NCI-H2029 treated with DMSO at 0.1 percent for 48 hours (cell line): Measurements from ENCODE around the gene MZB1.

Experiments
- DNase-seq: peaks from one replicate; lab custom pipeline; 2025; lab: John Stamatoyannopoulos, UW

MZB1 gene, protein sequence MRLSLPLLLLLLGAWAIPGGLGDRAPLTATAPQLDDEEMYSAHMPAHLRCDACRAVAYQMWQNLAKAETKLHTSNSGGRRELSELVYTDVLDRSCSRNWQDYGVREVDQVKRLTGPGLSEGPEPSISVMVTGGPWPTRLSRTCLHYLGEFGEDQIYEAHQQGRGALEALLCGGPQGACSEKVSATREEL

DNA sequence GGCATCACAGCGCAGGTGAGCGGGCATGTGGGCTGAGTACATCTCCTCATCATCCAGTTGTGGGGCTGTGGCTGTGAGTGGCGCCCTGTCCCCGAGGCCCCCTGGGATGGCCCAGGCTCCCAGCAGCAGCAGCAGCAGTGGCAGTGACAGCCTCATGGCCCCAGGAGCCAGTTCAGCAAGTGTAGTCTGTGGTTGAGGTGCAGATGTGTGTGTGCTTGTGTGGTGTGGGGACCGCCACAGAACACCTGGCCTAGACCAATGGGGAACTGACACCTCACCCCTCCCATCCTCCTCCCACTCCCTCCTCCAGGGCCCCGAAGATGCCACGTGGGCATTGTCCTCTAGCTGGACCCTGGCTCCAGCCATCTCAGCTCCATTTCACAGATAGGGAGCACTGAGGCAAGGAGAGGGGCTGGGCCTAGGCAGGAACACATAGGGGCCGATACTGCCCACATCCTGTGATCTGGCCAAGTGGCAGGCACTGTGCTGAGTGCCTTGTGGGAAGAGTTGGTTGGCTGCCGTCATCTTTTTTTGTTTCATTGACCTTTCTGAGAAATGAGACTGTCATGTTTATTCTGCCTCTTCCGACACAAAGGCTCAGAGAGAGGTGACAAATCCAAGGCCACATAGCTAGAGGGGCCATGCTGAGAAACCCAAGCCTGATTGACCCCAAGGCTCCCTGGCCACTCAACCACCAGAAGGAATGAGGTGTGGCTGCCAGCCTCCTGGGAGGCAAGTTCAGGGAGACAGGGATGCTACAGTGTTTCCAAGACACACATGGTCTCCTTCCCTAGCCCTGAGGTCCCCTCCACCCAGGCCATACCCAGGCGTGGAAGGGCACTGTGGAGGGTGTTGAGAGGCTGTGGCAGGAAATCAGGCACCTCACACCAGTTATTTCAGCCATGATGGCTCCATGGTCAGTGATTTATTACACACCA is at the start of gene MZB1:
TSS of gene MZB1 (minus strand) at position 213 of the 938 bp plus-strand sequence. CDS start at position 156, 57 bp downstream.
- DNase-seq: no peak

DNA sequence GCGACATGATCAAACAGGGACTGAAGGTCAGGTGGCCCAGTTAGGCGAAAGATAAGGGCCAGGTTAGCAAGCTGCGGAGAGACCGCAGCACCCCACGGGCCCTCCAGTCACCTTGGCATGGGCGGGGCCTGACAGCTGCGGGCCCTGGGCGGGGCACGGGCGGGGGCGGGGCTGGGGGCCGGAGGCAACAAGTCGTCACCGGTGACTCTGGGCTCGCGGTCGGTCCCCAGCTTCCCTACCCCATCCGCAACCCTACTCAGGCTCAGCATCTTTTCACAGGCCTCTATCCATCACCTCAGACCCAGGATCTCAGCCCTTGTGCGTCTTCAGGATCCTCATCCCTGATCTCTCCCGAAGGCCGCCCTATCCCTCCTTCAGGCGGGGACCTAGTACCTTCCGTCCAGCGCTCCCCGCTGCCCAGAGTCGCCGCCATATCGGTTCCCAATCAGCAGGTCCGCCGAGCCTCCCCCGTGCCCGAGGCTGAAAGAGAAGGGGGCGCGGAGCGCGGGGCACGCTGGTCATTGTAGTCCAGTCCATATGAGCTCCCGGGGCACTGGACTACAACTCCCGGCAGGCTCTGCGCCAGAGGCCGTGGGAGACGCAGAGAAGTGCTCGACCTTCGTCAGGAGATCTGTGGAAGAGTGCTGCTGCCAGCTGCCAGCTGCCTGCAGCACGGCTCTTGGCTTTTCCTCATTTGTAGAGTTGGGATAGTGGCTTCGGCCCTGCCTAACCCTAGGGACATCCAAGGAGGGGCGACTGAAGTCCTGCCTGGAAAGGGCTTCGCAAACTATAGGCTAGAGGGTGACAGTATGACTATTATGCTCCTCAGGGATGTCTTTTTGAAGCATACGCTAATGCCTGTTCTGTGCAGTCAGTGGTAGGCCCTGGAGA is 49.5 kb upstream of the MZB1 start, which contains the start of gene DNAJC18:
TSS of gene DNAJC18 (minus strand) at position 513 of the 891 bp plus-strand sequence. CDS start at position 433, 80 bp downstream.
- DNase-seq: peak; percentile 76

DNA sequence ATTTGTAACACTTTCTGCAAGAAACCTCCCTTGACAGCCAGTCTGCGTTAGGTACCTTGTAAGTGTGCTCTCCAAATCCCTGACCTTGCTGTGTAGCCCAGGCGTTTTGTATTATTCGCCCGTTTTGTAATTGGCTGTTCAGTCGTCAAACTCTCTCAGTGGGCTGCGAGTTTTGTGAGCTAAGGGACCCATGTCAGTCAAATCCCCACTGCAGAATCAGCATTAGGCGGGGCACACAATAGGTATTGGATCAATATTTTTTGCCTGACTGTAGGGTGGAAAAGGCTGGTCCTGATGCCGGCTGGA is 48.9 kb upstream of the MZB1 start:
- no peak for DNase-seq

DNA sequence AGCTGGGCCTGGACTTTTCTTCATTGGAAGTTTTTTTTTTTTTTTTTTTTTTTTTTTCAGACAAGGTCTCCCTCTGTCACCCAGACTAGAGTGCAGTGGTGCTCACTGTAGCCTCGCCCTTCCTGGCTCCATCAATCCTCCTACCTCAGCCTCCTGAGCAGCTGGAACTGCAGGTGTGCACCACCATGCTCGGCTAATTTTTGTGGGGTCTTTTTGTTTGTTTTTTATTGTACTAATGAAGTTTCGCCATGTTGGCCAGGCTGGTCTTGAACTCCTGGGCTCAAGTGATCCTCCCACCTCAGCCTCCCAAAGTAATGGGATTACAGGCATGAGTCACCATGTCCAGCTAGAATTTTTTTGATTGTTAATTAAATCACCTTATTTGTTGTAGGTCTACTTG is 46.0 kb upstream of the MZB1 start:
- DNase-seq: no peak

DNA sequence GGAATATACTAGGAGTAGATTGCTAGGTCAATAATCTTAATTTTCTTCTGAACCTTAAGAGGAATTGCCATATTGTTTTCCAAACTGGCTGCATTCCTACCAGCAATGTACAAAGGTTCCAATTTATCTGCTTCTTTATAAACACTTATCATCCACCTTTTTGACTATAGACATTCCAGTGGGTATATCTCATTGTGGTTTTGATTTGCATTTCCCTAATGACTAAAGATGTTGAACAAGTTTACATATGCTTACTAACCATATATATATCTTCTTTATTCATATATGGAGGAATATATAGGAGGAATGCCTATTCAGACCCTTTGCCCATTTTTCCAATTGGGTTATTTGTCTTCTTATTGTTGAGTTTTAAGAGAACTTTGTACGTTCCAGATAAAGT is 42.0 kb upstream of the MZB1 start:
- DNase-seq: no peak

DNA sequence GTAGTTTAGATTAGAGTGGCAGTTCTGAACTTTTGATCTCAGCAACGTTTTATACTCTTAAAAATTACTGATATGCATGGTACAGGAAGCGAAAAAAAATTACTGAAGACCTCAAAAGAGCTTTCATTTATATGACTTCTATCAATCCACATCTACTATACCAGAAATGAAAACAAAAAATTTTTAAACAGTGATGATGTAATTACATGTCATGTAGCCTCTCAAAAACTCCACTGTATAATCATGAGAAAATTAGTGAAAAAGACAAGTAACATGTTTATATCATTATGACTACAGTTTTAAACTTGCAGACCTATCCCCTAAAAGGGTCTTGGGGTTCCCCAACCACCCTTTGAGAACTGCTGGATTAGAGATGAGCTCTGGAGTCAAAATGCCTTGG is 40.3 kb upstream of the MZB1 start:
- DNase-seq: no peak

DNA sequence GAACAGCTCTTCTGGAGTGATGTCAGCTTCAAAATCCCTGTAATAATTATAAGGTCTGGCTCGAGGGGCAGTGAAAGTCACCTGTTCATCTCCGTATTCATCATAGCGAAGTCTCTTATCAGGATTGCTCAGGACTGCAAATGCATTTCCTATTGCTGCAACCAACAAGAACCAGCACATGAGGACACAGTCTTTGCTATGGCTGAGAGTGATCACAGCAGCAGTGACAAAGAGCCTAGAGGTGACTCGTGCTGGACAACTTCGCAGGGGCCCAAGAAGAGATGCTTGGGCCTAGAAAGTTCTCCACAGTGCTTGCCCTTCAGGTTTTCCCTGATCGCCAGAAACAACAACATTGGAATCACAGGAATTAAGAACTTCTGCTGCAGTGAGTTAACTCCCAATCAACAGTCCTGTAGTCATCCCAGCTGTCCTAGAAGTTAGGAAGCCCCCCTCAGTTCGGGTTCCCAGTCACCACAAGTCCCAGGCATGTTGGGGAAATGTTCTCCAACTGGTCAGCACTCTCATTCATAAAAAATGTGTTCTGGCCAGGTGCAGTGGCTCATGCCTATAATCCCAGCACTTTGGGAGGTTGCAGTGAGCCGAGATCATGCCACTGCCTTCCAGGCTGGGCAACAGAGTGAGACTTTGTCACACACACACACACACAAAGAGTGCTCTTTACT is 36.6 kb upstream of the MZB1 start:
- no peak for DNase-seq

DNA sequence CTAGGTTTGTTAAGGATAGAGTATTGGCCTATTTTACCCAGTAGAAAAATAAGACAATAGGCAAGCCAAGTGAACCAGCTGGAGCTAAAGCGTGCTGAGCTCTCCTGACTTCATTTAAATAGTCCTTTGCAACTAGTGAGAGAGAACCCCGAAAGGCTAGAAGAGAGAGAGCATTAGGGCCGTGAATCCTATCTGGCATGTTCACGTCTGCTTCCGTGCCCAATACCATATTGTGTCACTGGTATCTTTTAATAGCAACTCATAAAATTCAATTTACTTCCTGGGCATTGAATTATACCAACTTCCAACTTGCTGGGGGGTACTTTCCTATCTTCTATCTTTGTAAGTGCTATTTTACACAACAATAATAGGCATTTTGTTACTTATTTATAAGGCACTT is 35.8 kb upstream of the MZB1 start:
- DNase-seq: no peak

DNA sequence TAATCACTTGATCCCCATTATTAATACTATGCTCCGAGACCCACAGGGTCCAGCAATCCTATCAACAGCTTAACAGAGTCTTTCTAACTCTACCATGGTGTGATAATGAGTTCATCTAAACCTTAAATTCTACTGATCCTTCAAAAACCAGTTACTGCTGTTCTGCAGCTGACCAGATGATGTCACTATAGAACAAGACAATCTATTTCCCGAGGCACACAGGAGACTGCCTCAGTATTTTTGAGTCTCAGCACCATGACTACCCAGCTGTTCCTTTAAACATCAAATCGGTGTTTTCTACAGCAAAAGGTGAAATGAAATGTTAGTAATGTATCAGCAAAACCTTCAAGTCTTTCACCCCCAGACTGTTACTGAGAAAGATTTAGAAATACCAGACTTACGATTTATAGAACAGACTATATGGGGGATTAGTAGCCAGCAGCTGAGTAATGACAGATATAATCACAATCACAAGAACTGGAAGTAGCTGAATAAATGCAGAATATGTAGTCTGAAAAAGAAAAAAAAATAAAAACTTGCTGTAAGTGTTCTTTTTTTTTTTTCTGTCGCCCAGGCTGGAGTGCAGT is 32.7 kb upstream of the MZB1 start:
- DNase-seq: peak; percentile 82

DNA sequence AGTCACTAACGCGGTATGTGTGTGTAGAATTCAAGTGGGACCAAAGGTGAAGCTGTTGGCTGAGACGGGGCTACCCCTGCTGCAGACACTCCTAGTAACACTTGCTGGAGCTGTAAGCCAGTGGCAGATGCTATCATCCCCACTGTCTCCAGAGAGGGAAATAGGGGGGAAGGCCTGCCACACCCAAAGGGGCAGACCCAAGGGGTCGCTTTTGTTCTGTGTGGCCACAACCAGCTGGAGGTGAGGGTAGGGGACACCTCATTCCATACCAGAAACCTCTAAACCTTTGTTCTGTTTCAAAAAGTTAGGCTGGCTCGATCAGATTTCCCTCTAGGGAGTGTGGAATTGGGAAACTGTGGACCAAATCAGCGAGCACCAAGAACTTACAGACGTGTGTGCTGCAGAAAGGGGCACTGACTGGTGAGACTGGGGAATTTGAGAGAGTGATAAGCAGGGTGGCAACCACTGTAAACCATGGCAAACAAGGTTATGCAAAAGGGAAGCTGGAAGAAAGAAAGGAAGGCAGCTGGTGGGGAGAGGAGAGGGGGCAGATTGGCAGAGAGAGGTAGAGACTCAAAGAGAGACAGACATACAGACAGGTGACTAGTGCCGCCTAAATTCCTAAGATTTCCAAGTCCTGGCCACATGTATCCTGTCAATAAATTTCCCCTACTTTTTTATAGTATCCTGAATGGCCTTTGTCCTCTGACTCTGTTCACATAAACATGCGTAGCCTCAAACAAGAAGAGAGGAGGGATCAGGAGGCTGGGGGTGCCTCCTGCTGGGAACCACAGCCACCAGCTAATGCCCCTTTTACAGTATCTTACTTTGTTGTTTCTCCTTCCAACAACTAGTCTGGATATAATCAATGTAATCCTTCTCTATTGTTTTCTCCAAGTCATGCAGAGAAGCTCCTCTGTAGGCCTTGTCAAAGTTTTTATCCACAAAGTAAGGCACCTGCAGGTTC is 29.8 kb upstream of the MZB1 start:
- no peak for DNase-seq

DNA sequence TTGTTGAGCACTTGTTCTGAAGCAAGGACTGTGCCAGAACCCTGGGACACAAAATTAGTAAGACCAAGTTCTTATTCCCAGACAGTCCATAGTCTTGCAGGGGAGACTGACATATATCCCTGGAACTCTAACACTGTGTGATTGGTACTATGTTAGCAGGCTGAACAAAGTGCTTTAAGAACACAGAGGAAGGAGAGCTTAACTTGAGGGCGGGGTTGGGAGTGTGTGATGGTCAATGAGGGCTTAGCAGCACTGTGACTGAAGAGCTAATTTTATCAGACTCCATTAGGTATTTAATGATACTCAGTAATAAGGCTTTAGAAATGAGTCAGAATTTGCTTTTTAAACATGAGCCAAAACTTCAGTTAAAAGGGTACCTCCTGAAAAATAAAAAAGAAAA is 29.1 kb upstream of the MZB1 start:
- DNase-seq: no peak

DNA sequence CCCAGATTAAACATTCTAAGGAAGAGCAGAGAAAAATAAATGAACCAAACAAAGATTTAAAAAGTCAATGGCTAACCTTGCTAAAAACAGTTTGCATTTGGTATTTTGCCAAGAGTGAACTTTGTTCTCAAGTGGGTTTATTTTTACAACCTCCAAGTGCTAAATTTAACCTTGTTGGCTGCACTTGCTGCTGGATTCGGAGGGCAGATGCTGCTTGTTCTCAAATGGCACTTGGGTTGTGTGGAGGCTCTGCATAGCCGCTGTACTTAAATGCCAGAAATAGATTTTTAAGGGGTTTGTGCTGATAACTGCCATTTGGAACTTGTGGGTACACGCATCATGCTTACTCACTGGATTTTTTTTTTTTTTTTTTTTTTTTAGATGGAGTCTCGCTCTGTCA is 27.5 kb upstream of the MZB1 start:
- no peak for DNase-seq

DNA sequence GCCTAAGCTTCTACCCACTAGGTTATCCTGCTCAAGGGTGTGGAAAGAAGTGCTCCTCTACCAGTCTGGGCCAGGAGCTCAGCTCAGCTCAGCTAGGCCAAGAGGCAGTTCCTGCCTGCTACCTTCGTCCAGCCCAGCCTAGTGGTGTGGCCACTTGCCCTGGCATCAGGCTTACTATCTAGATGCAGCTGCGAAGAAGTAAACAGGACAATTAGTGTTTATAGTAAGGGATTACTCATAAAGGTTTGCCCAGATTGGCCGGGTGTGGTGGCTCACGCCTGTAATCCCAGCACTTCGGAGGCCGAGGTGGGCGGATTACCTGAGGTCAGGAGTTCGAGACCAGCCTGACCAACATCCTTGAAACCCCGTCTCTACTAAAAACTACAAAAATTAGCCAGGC is 26.9 kb upstream of the MZB1 start:
- no peak for DNase-seq

DNA sequence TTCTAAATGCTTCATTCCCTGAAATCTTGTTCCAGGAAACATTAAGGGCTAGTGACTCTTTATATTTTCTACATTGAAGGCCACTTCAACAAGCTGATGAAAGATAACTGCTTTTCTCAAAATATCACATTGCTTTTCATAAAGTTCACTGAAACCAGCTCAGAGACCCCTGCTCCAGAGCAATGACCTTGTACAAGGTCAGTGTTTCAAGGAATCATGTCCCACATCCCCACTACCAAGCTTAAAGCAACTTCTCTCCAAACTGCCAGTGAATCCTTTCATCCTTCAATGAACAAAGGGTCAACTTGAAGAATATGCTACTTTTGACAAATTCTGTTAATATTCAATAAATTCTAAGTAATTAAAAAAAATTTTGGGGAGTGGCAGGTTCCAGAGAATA is 26.2 kb upstream of the MZB1 start:
- DNase-seq: no peak

DNA sequence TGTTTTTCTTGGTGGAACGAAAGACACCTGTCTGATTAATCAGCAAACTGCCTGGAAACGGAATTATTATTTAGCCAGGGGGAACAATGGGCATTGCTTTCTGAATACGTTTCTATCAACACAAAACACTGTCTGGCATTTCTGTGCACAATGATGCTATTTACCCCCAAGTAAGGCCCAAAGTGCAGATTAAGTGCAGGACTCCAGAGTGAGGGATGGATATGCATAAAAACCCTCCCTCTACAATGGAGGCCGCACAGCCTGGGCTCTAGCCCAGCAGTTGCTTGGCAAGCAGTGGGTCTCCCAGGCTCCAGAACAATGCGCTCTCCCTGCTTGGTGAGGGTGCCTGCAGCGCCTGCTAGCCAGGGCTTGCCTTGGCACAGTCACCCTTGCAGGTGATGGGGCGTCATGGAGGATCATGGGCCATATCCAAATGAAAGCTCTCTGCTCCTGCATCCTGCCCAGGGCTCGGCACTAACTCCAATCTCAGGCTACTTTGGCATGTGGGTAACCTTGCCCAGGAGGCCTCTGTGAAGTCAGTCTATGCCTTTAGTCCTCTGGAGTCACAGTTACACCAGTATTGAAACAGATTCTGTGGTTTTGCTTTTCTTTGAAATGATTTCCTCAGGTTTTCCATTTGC is 25.6 kb upstream of the MZB1 start:
- DNase-seq: no peak

DNA sequence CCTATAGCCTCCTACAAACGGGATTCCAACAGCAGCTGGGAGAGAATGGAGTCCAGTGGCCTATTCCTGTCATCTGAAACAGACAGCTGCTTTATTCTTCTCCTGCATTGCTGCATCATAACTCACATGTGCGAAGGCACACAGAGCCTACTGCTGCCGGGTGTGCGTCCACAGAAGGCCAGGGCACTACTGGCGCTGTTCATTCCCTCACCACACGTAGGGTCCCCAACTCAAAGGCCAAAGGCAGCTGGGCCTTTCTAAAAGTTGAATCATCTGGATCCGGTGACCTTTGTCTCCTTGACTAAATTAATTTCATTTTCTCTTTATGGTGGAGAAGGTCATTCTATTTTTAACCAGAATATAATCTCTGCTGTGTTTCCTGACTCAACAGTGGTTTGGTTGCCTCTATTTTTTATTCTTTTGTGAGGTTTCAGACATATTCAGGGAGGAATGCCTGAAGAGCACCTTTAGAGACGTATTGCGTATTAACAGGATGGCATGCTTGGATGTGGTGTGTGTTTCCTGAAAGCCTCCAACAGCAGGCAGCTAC is 24.9 kb upstream of the MZB1 start:
- no peak for DNase-seq

DNA sequence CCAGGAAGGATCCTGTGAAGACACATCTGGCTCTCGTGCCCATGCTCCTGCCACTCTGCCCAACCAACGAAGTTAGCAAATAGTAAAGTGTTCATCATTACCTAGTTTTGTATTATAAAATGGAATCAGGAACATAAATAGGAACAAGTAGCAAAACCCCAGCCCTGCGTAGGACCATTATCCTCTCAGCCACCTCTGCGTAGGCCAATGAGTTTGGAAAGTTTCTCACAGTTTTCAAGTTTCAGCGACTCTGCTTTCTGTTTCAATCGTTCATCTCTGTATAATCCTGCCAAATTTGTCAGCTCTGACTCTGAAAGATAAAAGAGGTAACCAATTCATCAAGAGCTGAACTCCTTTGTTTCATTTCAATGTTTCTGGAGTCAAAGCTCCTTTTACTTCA is 24.2 kb upstream of the MZB1 start:
- DNase-seq: no peak

DNA sequence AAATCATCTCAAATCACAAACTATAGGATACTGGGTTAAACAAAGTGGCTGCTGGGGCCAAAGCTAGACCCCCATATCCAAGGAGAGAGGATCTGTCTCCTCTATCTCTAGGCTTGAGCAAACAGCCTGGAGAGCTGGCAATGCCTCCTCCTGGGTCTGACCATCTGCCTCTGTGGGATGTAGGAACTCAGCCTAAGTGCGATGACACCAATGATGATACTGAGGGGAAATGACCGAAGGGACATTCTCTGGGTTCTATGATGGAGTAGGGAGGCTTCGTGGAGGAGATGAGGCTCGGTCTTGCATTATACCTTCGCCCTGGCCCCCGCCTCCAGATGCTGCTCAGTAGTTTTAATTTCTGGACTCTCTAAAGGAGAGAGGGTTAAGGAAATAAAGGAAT is 23.4 kb upstream of the MZB1 start:
- DNase-seq: no peak

DNA sequence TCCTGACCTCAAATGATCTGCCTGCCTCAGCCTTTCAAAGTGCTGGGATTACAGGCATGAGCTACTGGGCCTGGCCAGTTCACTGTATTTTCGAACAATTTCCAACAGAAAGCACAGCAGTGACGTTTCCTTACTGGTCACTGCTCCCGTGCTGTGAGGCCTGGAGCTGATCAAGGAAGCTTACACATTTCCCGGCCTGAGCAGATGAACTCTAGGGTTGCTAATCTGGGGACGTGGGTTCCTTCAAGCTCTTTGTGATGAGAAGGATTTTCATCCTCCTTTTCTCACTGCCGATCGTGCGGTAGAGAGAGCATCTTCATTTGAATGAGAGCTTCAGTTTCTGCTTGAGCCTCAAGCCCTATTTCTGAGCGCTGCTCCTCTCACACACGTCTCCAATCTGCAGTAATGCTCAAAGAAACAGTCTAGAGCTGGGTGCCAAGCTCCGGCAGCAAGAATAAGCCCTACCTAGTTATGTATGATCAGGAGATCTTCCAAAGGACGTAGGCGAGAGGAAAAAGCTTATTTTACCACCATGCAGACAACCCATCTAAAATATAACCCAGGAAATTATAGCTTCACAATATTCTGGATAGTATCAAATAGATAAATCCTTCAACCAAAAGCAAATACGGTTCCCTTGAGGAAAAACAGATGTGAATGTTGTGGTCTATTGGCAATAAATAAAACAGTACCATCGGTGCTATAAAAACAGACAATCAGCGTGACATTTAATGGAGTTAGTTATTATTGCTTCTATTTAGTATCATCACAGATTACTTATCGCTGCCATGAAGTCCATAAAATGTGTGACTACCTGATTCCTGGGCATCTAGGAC is 21.5 kb upstream of the MZB1 start:
- no peak for DNase-seq
